Fibroblast of gingiva (primary cell): ENCODE data around the gene DENND1A.

ENCODE experiments used
- DNase-seq: peaks from one replicate; pipeline ENCODE4 v3.0.0-alpha.2; 2011; ENCODE audit warnings: low read depth

Gene DENND1A

DNA sequence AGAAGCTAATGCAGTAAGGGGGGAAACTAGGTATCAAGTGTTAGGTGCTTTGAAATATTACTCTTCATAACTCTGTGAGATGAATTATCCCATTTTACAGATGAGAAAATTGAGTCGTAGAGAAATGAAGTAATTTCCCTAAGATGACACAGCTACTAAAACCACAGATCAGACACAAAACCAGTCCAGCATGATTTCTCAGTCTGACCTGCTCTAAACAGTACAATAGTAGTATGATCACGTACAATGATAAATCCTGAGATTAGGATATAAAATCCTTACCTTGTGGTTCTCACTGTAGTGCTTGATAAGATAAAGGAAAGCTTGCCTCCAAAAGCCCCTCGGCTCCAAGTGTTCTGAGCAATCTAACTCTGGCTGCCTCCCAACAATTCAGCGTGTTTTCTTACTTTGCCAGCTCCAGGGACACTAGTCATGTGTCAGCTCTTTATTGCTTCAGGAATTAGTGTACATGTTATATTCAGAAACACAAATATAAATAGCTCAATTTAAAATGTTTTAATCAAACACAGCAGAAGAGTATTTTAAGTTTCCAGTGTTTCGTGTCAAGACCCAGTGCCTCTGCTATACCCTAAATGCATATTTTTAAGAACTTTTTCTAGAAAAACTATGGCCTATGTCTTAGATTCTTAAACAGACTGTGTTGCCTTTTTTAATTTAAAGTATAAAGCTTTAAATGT, 243.6 kb downstream of the DENND1A start:
- peak; percentile 10 for DNase-seq

- DNase-seq, result no peak
Measured at GRCh38 chr9:123685489-123686083, 244.3 kb downstream of the DENND1A start.

GRCh38 chr9:123684393-123685149, 245.4 kb downstream of the DENND1A start:
- DNase-seq, result no peak

DNA sequence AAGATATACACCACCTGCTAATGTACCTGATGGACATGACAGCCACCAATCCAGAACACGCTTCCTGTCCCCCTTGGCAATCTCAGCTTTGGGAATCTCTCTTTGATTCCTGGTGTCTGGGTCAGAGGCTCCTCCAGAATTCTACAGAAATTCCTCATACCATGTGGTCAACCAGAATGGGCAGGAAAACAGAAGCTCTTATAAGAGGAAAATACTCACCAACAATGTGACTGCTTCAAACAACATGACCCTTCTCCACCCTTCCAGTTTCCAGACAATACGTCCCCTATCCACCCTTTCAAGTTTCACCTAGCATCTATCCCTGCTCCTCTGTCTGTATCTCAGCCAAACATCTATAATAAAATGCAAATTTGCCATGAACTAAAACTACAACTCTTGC, 247.2 kb downstream of the DENND1A start:
- DNase-seq, result no peak

DNA sequence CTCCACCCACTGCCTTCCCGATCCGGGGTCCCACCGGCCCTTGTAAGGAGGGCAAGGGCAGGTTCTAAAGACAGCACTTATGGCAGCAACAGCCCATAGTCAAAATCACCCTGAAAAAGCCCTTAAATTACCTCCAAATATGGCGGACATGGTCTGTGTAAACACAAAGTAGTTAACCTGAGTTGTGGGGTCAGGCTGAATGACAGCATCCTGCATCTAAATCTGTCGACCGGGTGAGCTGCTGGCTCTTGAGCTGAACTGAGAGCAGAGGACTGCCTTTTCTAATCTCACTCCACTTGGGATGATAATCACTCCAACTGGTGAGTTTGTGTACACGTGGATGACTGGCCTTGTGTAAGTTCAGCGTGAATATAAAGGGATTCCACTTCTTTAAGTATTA, 249.6 kb downstream of the DENND1A start:
- no peak for DNase-seq

DNA sequence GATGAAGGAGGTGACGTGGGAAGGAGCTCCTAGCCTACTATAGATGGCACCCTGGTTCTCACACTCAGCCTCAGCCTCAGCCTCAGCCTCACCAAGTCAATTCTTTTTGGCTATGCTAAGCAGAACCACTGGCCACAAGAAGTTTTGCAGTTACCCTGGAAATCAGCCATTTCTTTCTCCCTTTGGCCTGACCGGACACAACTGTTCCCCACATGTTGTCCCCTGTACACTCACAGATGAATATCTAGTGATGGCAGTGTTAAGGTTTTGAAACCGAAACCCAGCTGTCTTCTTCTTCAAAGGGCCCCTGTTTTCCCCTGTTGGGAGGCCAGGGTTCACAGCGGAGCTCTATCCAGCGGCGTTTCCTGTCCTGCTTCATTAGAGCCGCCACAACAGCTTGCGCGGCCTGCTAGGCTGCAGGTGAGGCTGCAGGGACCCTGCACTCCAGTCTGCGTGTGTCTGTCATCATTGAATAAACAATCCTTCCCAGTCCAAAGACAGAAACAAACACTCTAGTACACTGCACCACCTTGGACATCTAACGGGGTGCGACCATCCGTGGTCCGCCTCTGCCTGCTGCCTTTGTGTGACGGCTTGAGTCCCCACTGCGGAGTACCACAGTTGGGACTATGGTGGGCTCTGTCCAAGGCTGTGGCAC, 250.5 kb downstream of the DENND1A start:
- DNase-seq, result peak; percentile 55

GRCh38 chr9:123678878-123679329, 251.0 kb downstream of the DENND1A start:
- DNase-seq, result peak; percentile 24

DNA sequence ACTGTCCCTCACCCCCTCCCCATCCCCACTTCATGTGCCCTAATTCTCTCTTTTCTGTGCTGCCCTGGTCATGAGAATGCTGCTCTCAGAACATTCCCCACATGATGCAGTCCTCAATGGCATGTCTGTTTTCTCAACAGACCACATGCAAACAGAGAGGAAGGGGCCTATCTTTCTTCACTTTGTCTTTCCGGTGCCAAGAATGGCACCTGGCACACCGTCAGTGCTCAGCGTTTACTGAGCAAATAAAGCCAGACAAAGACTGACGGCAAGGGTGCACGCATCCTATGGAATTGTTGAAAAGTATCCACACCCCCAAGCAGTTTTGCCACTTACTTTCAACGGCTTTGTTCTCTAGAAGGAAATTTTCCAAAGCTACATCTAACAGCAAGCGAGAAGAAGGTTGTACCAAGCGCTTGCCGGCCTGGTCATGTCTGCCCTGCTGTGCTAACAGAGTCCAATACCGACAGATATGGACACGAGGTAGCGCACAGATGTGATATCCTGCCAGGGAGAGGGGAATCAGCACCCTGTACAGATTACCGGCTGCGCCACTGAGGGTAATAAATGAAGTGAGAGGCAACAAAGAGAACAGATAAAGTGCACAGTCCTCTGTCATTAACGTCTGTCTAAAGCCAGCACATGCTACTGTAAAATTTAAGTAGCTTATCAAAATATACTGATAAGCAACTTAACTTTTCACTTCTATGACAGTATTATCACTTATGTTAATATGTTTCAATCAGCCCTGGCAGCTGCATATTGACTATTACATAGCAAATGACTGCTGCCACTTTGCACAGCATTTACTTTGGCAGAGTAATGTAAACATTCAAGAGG, 251.7 kb downstream of the DENND1A start:
- DNase-seq, result peak; percentile 4

DNA sequence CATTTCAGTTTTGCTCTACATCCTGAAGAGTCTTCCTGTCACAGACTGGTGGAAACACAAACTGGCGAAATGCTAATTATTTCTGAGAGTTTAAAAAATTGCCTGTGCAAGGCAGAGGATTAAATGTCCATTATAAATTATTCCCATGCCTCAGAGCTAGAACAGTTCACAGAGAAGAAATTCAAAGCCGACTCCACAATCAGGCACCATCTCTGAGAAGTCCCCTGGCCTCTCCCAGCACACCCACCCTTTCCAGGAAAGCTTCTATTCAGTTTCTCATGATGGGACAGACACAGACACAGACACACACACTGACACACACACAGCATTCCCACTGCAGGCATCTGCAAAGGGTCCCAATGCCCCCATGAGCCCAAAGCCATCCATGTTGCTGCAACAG, 253.1 kb downstream of the DENND1A start:
- no peak for DNase-seq

GRCh38 chr9:123669346-123669745, 260.6 kb downstream of the DENND1A start:
- peak; percentile 6 for DNase-seq

- DNase-seq, result no peak
Measured at GRCh38 chr9:123663529-123663928, 266.4 kb downstream of the DENND1A start.

DNA sequence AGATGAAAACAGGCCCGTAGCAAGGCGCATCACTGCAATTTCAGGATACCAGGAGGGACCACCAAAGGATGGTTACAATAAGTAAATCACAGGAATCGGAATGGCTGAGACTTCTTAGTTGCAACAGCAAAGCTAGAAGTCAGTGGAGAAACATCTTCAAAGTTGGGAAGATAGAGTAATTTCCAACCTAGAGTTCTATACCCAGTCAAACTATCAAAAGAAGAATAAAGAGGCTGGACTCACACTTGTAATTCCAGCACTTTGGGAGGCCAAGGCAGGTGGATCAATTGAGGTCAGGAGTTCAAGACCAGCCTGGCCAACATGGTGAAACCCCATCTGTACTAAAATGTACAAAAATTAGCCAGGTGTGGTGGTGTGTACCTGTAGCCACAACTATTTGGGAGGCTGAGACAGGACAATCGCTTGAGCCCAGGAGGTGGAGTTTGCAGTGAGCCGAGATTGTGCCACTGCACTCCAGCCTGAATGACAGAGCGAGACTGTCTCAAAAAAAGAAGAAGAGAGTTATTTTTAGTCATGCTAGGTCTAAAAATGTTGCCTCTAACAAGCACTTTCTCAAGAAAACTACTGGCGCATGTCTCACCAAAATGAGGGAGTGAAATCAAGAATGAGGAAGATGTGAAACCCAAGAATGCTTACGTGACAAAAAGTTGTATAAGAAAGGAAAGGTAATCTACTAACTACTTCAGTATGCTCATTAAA, 267.7 kb downstream of the DENND1A start:
- DNase-seq, result no peak

GRCh38 chr9:123660691-123661466, 269.0 kb downstream of the DENND1A start:
- DNase-seq, result no peak

DNA sequence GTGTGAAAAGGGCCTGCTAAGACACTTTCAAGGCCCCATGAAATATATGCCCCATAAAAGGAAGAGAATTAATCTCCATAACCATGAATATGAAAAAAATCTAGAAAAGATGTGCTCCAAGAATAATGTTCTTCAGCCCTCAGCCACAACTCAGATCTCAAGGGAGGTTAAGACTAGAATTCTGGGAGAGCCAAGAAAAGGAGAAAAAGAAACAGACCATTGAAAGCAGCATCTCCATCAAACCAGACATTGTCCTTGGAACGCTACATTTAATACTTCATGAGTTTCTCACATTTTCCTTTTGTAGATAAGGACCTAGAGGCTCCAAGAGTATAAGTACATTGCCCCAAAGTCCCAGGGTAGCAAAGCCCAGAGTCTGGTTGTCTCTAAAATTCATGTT, 270.6 kb downstream of the DENND1A start:
- no peak for DNase-seq

DNA sequence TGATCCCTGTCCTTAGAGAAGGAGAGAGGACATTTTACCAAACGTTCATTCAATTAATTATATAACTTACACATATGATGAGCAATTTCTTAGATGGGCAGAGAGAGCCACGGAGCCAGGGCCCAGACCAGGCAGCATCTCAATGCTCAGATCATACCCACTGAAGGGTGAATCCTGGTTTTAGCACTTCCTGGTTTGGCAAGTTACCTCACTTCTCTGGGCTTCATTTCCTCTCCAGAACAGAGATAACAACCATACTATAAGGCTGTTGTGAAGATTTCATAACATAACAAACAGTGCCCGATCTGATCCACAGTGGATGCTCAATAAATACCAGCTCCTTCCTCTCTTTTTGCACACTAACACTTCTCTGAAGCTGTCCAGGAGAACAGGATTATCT, 271.1 kb downstream of the DENND1A start:
- DNase-seq, result no peak

GRCh38 chr9:123657941-123658340, 272.0 kb downstream of the DENND1A start:
- no peak for DNase-seq

DNA sequence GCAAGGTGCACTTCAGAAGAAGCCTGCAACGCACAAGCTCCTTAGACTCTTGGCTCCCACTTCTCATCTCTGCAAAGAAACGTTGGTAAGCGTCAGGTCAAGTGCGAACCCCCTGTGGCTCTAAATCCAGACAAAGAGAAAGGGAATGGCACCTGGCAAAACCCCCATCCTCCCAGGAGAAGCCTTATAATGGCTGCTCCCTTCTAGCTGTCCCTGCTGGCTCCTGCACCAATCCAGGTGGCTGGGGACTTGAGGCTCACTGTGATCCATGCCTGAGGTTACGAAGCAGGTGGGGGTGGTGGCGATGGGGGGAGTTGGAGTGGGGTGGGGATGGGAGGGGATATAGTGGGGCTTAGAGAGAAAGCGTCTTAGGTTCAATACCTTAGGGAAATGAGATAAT, 272.8 kb downstream of the DENND1A start:
- no peak for DNase-seq

DNA sequence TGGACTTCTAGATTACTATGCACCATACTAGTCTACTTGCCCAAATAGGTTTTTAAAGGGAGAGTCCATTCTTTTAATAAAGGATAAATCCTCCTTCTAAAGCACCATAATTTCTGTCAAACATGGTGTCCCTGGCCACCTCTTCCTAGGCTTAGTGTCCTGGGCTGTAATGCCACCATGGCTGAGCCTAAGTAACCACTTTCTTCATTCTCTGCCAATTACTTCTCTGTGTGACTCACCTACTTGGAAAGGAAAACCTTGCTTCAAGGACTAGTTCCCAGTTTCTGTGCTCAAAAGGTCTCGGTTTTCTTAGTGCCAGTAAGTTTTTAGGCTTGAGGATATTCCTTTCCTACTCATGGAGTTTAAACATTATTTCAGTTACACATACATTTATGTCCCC, 273.4 kb downstream of the DENND1A start:
- DNase-seq, result peak; percentile 14

DNA sequence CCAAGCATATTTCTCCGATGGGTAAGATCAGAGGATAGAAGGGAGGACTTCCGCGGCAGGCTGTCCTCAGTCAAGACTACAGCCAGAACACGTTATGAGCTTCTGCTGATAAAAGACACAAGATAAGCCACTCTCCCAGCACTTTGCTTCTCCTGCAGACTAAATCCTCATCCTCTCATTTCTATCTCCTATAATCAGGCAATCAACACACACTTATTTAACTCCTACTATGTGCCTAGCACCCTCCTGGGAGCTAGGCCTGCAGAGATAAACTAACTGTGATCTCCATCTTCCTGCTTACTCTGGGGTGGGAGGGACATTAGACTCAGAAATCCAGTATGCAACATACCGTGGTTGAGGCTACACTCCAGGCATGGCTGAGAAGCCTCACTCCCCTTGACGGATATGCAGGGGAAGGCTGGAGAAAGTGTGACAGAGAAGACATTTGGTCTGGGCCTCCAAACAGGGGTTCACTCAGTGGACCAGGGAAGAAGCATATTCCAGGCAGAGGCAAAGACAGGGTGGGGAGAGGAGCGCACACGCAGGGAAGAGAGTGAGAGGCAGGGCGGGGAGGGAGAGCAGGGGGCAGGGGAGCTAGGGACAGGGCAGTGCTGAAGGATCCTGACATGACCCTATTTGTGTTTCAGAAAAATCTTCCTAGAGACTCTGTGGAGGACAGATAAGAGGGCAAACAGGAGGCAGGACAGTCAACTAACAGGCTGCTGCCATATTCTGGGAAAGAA, 274.1 kb downstream of the DENND1A start:
- DNase-seq, result no peak
